DMS153 treated with DMSO at 0.1 percent for 48 hours (cell line): Measurements from ENCODE around the gene IQGAP2.
"Not testable (repeated sequence)": the region's sequence is repeated elsewhere in the genome, so short reads cannot be mapped to it uniquely, and the experiment has no call there.

Experiments
- DNase-seq: peaks from one replicate; lab custom pipeline; 2025; ENCODE audit not compliant: unreplicated experiment; lab: John Stamatoyannopoulos, UW

The IQGAP2 gene

GRCh38 chr5:76733049-76733417 is 329.9 kb downstream of the IQGAP2 start:
- no peak for DNase-seq

DNA sequence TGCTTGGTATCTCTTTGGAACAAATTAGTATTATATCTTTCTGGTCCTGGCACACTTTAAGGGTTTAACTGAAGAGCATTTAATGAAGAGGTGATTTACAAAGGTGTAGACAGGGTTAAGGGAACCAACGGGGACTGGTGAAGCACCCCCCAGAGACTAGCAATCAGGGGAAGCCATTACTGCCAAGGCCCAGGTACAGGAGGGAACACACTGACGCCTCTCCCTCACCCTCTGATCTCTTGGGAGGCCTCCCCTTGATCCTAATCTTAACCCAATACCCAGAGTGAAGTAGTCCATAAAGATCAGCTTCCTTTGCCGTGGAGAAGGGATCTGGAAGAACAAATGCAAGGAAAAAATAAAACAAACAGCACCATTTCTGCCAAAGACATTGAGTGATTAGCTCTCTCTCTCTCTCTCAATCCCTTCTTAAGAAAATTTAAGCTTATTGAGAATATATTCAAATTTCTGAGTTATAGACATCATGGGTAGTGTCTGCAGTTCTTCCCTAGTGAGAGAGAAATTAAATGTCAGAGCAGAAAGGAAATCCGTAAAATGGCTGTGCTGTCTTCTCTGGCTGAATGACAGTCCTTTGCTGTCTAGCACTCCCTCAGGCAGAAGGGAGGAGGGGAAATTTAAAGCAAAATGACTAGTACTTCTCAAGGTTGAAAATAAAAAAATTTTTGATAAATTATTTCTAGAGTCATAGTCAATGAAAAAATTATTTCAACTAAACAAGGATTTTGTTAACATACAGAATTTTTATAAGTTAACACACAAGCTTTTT is 332.9 kb downstream of the IQGAP2 start:
- no peak for DNase-seq

DNA sequence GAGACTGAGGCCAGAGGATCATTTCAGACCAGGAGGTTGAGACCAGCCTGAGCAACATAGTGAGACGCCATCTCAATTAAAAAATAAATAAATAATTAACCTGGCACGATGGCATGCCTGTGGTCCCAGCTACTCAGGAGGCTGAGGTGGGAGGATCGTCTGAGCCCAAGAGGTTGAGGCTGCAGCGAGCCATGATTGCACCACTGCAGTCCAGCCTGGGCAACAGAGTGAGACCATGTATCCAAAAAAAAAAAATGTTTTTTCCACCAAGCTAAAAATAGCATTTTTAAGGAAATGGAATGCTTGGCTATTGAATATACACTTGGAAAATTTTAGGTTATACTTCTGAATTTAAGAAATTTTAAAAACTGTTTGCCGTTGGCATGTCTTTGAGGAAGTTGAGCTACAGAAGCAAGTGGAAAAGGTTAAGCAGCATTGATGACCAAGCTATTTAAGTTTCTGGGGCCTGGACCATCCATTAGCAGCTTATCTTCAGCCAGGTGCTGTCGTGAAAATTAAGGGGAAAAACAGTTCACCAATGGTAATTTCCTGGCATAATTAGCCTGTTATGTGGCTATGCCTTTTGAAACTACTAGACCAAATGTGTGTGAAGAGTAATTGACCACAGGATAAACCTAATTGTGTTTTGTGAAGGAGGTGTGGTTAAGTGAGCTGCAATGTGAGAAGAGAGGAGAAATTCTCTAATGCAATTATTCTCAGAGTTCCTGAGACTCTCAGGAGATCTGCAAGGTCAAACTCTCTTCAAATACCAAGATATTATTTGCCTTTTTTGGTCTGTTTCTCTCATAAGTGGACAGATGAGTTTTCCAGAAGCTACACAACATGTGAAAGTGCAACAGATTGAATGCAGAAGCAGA is 333.8 kb downstream of the IQGAP2 start:
- DNase-seq: no peak

DNA sequence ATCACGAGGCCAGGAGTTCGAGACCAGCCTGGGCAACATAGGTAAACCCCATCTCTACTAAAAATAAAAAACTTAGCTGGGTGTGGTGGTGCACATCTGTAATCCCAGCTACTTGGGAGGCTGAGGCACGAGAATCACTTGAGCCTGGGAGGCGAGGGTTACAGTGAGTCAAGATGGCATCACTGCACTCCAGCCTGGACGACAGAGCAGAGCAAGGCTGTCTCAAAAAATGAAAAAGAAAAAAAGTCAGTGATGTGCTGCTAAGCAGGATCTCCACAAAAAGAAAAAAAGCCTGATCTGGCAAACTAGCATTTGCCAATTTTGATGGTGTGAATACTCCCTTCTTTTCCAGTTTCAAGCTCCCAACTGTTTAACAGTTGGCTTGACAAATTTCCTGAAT is 334.8 kb downstream of the IQGAP2 start:
- DNase-seq: no peak

GRCh38 chr5:76741506-76741905 is 338.4 kb downstream of the IQGAP2 start:
- not testable (repeated sequence) for DNase-seq

- DNase-seq: no peak
These were observed 339.5 kb downstream of the IQGAP2 start for GRCh38 chr5:76742583-76742982.

GRCh38 chr5:76744632-76745031 is 341.5 kb downstream of the IQGAP2 start:
- DNase-seq: no peak

- DNase-seq: no peak
These were observed 342.6 kb downstream of the IQGAP2 start for GRCh38 chr5:76745670-76746069.

GRCh38 chr5:76746677-76747076 is 343.6 kb downstream of the IQGAP2 start:
- DNase-seq: no peak

DNA sequence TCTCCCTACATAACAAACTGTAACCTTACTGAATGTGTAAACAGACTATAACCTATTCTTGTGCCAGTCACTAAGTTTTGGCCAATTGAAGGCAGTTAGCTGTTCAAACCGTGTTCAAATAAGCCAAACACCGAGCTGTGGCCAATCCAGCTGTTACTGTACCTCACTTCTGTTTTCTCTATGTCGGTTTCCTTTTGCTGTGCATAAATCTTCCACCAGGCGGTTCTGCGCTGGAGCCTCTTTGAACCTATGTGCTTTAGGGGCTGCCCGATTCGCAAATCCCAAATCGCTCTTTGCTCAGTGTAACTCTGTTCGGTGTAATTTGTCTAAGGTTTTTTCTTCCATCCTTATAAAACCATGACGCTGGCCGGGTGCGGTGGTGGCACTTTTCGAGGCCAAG is 344.6 kb downstream of the IQGAP2 start:
- no peak for DNase-seq

DNA sequence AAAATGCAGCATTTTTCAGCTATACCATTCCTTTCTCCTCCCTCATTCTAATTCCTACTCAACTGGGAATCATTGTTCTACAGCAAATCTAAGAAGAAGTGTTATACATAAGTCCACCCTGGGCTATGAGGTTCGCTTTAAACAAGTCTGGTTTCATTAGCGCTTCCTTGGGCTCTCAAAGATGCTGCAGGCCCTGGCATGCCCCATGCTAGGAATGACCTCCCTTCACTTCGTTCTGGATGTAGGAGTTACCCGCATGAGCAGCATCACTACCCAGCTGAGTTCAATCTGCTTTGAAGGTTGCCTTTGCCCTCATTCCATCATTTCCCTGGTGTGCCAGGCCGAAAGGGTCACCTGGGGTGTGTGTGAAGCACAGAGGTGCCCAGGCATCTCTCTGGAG is 348.2 kb downstream of the IQGAP2 start:
- no peak for DNase-seq

DNA sequence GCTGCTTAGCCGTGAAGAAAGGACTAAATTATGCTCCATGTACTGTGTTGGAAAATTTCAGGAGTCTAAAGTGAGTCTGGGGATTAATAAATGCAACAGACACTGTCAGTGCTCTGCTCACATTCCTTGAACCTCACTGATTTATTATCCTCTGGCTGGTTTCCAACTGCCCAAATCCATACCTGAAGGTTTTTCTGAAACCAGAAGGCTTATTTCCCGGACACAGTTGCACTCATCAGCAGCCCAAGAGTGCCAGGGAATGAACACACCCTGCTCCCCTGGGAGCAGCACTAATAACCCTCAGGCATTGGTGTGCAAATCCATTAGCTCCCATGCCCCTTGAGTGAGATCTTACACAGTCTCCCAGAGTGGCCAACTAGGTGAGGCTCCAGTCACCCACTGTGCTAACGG is 351.6 kb downstream of the IQGAP2 start:
- DNase-seq: no peak

DNA sequence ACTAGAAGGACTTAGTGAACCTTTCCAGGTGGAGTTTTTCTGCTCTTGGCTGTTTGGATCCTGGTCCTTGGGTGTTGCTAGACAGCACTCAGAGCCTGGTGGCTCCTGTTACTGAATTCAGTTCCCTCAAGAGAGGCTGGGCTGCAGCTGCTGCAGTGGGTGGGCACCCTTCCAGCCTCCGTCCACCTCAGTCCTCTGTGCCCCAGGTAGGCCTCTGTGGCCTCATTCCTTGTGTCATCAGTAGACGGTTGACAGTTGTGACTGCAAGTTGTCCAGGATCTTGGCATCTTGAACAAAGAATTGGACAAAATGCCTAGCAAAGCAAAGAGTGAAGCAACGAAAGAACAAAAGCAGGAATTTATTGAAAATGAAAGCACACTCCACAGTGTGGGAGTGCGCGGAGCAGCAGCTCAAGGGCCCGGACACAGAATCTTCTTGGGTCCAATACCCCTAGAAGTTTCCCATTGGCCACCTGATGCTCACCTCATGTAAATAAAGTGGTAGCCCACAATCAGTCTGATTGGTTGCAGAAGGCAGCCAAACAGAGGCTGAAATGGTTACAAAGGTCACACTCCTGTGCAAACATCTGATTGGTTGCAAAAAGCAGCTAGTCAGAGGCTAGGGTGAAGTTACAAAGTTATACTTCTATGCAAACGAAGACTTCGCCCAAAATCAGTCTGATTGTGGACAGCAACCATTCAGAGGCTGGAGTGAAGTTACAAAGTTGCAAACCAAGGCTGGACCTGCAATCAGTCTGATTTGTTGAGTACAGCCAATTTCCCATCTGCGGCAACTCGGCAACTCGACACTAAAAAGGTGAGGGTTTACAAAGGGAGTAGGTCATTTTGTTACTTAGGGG is 352.9 kb downstream of the IQGAP2 start:
- no peak for DNase-seq

DNA sequence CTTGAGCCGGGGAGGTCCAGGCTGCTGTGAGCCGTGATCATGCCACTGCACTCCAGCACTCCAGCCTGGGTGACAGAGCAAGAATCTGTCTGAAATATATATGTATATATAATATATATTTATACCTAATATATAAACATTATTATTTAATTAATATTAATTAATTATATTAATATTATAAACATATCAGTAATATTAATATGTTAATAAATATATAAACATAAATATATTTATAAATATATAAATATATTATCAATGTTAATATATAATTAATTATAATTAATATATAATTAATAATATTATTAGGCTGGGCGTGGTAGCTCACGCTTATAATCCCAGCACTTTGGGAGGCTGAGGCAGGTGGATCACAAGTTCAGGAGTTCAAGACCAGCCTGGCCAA is 354.0 kb downstream of the IQGAP2 start:
- DNase-seq: no peak
